Measurements from ENCODE around the gene MRPL17.
A peak's percentile ranks its signal among the peaks of the same experiment; 100 is the strongest.

The MRPL17 gene

DNA sequence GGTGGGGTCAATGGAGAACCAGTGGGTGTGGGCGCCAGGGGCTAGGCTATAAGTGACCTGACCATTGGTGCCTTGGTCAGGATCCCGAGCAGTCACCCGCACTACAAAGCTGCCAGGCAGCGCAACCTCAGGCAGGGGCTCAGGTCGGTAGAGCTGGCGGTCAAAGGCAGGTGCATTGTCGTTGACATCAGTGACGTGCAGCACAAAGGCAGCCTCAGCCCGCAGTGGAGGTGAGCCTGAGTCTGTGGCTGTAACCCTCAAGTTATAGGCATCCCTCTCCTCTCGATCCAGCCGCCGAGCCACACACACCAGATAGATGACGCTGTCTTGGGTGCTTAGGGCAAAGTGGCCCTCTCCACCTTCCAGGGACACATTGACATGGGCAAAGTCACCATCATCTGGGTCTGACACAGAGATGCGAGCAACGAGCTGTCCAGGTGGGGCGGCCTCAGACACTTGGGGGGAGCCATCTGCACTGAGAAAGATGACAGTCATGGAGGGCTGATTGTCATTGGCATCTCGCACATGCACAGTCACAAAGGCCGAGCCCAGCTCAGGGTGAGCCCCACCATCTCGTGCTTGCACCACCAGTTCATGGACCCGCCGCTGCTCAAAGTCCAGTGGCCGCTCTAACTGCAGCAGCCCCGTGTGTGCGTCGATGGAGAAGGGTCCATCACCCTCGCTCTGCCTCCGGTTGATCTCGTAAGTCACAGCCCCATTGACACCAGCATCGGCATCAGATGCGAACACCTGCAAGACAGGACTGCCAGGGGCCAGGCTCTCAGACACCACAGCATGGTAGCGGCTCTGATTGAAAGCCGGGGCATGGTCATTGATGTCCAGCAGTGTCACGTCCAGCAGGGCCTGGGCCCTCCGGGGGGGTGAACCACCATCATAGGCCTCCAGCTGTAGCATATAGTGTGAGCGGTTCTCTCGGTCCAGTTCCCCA, 42.8 kb downstream of the MRPL17 start:
- H3K9me3 ChIP-seq (ENCODE audit: insufficient read depth, low read length): no peaks in the 10 kb centered on the region
- H3K36me3 ChIP-seq (replicated peaks; ENCODE audit: low read depth, low read length): no peaks in the 10 kb centered on the region
- H3K27me3 ChIP-seq (ENCODE audit: low read depth, low read length): 0 out of 2 replicates have a peak, but pooled peaks cover 9% of the 10 kb centered on the region
- H3K9ac ChIP-seq (ENCODE audit: low read length): no peak overlapping the region
- no peaks in the 10 kb centered on the region for H3K79me2 ChIP-seq (ENCODE audit: low read length)
- H2AFZ ChIP-seq (ENCODE audit: low read depth, low read length): no peak overlapping the region
- no peak overlapping the region for H3K4me3 ChIP-seq (ENCODE audit: low read length)
- no peaks in the 10 kb centered on the region for H4K20me1 ChIP-seq (ENCODE audit: insufficient read depth, low read length)
- no peak overlapping the region for H3K4me2 ChIP-seq (ENCODE audit: low read length)
- H3K27ac ChIP-seq (ENCODE audit: low read length): no peak overlapping the region
- H3K4me1 ChIP-seq (ENCODE audit: low read length): no peaks in the 10 kb centered on the region
- TF ChIP-seq EZH2phosphoT487 (IDR thresholded peaks at IDR 0.05; ENCODE audit: low read depth): no peak
- no peak for TF ChIP-seq CTCF (IDR thresholded peaks at IDR 0.05; ENCODE audit: low read depth, low read length)

DNA sequence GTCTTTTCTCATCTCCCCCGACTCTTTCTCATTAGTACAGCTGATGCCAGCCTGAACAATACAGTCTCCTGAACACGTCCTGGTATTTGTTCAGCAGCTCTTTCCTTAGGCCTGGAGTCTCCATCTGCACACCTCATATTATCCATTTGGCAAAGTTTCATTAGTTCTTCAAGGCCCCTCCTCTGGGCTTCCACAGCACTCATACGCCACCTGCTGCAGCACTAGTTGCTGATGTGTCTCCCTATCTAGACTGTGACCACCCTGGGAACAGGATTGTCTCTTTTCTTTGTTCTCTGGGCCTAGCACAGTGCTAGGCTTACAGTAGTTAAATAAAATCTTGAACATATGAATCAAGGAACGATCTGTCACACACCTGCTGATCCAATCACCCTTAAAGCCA, 44.7 kb downstream of the MRPL17 start:
- Histone ChIP-seq H3K36me3 (replicated peaks; ENCODE audit: low read depth, low read length) (no peaks in the 10 kb centered on the region), H4K20me1 (ENCODE audit: insufficient read depth, low read length) (no peaks in the 10 kb centered on the region), H3K9me3 (ENCODE audit: insufficient read depth, low read length) (no peaks in the 10 kb centered on the region), H3K4me1 (ENCODE audit: low read length) (no peaks in the 10 kb centered on the region), H3K27ac (ENCODE audit: low read length) (no peak overlapping the region), H3K4me3 (ENCODE audit: low read length) (no peak overlapping the region), H3K79me2 (ENCODE audit: low read length) (no peaks in the 10 kb centered on the region), H2AFZ (ENCODE audit: low read depth, low read length) (no peak overlapping the region), H3K9ac (ENCODE audit: low read length) (no peak overlapping the region), H3K27me3 (ENCODE audit: low read depth, low read length) (no peaks in the 10 kb centered on the region), H3K4me2 (ENCODE audit: low read length) (no peak overlapping the region)
- TF ChIP-seq CTCF (IDR thresholded peaks at IDR 0.05; ENCODE audit: low read depth, low read length) (peak; percentile 16; the same call in 1 of the 2 replicates), EZH2phosphoT487 (IDR thresholded peaks at IDR 0.05; ENCODE audit: low read depth) (no peak)

GRCh38 chr11:6637871-6638270, 45.3 kb downstream of the MRPL17 start:
- H3K27me3 ChIP-seq (ENCODE audit: low read depth, low read length): no peaks in the 10 kb centered on the region
- no peaks in the 10 kb centered on the region for H3K36me3 ChIP-seq (replicated peaks; ENCODE audit: low read depth, low read length)
- H3K9me3 ChIP-seq (ENCODE audit: insufficient read depth, low read length): no peaks in the 10 kb centered on the region
- H3K4me3 ChIP-seq (ENCODE audit: low read length): no peak overlapping the region
- no peak overlapping the region for H2AFZ ChIP-seq (ENCODE audit: low read depth, low read length)
- H3K4me1 ChIP-seq (ENCODE audit: low read length): no peaks in the 10 kb centered on the region
- no peak overlapping the region for H3K9ac ChIP-seq (ENCODE audit: low read length)
- H3K4me2 ChIP-seq (ENCODE audit: low read length): no peak overlapping the region
- H3K79me2 ChIP-seq (ENCODE audit: low read length): no peaks in the 10 kb centered on the region
- TF ChIP-seq CTCF (IDR thresholded peaks at IDR 0.05; ENCODE audit: low read depth, low read length) (no peak), EZH2phosphoT487 (IDR thresholded peaks at IDR 0.05; ENCODE audit: low read depth) (no peak)
- no peak overlapping the region for H3K27ac ChIP-seq (ENCODE audit: low read length)
- H4K20me1 ChIP-seq (ENCODE audit: insufficient read depth, low read length): no peaks in the 10 kb centered on the region

DNA sequence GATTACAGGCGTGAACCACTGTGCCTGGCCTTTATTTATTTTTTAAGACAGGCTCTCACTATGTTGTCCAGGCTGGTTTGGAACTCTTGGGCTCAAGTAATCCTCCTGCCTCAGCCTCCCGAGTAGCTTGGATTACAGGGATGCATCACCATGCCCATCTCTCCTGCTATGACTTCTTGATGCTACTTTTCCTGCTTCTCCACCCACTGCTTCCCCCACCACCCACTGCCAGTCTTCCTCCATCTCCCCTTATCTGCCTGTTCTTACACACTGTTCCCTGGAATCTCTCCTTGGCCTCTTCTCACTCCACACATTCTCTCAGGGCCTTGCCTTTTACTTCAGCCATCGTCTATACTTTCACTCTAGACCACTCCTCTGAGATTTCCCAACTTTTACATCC, 46.7 kb downstream of the MRPL17 start:
- TF ChIP-seq CTCF (IDR thresholded peaks at IDR 0.05; ENCODE audit: low read depth, low read length): no peak
- TF ChIP-seq EZH2phosphoT487 (IDR thresholded peaks at IDR 0.05; ENCODE audit: low read depth): no peak
- no peaks in the 10 kb centered on the region for H4K20me1 ChIP-seq (ENCODE audit: insufficient read depth, low read length)
- no peak overlapping the region for H2AFZ ChIP-seq (ENCODE audit: low read depth, low read length)
- H3K9ac ChIP-seq (ENCODE audit: low read length): no peak overlapping the region
- no peaks in the 10 kb centered on the region for H3K79me2 ChIP-seq (ENCODE audit: low read length)
- H3K27ac ChIP-seq (ENCODE audit: low read length): no peak overlapping the region
- no peaks in the 10 kb centered on the region for H3K27me3 ChIP-seq (ENCODE audit: low read depth, low read length)
- H3K4me3 ChIP-seq (ENCODE audit: low read length): no peak overlapping the region
- no peaks in the 10 kb centered on the region for H3K4me1 ChIP-seq (ENCODE audit: low read length)
- no peak overlapping the region for H3K4me2 ChIP-seq (ENCODE audit: low read length)
- no peaks in the 10 kb centered on the region for H3K9me3 ChIP-seq (ENCODE audit: insufficient read depth, low read length)
- no peaks in the 10 kb centered on the region for H3K36me3 ChIP-seq (replicated peaks; ENCODE audit: low read depth, low read length)

All from OCI-LY3 (cell line).